ENCODE measurements around the gene SVBP.

The SVBP gene

GRCh38 chr1:42765832-42766740, 51.1 kb downstream of the SVBP start:
- peak in 26 of 58 donors; percentile 8 to 72 (median 49) for DNase-seq

GRCh38 chr1:42765269-42765668, 51.9 kb downstream of the SVBP start:
- no peak for DNase-seq

- DNase-seq, result no peak
Observed at GRCh38 chr1:42762269-42762668, 54.9 kb downstream of the SVBP start.

GRCh38 chr1:42761567-42761966, 55.6 kb downstream of the SVBP start:
- no peak for DNase-seq

GRCh38 chr1:42759114-42759513, 58.1 kb downstream of the SVBP start:
- DNase-seq, result no peak

DNA sequence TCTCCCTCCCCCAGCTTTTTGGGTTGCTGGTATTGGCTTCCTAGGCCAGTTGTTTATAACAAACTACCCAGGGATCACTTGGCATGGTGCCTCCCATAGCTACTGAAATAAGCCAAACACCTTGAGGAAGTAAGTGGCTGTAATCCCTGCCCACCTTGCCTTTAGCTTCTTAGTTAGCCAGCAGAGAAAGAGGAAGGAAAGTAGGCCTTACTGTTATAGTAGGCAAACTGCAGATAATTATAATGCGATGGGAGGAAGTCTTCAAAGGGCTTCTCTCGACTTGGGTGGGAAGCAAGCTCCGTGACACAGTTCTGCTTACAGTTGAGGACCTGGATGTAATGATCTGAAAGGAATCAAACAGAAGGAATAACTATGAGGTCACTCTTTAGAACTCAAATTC, 58.6 kb downstream of the SVBP start:
- no peak for DNase-seq

DNA sequence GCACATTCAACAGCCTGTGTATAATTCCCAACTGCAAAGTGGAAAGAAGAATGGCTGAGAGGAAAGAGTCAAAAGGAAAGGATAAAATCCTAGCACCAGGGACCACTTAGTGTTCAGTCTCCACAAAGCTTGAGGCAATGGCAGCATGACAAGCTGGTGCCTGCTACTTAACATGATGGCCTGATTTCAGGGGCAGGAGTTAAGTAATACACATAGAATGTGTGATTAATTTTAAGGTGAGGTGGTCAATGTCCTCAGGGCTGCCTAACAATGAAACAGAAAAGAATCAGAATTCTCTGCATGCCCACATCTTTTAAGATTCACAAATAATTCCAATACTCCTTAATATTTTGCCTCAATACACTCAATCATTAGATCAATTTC, 59.3 kb downstream of the SVBP start:
- DNase-seq, result no peak

All from anterior cingulate cortex (tissue), 58 donors.